HG03520 (cell line): ENCODE measurements around the gene TOP2B.

Experiments
- ATAC-seq: cut with Tn5 transposase; IDR thresholded peaks from one replicate; pipeline ENCODE4 v1.9.1; 2021; ENCODE audit warnings: mild to moderate bottlenecking, moderate library complexity; ENCODE audit not compliant: unreplicated experiment

Gene TOP2B

DNA sequence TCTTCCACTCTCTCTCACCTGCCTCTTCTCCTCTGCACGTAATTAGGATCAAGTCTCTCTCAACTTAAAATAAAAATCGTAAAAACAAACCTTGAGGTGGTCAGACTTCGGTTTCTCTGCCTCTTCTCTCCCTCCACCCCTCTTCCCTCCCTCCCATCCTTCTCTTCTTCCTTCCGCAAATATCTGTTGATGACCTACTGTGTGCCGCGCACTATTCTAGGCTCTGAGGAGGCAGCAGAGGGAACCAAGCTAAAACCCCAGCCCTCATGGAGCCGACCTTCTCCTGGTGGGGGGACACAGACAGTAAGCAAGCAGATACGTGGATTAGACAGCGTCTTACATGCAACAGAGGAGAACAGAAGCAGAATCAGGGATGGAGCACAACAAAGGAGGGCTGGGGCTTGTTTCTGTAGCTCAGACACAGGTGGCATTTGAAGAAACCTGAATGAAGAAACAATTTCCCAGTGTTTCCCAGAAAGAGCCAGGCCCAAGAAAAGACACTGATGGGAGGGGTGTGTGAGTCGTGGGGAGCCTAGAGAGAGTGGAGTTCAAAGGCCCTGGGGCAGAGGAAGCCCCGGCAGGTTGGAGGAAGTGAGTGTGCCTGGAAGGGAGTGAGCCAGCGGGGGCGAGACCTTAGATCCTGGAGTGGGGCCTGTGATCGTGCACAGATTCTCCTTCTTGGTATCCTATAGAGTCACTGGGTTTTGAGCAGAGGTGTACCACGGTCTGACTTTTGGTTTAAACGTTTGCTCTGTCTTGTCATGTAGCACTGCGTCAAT, 80.5 kb downstream of the TOP2B start:
- no peak for ATAC-seq

DNA sequence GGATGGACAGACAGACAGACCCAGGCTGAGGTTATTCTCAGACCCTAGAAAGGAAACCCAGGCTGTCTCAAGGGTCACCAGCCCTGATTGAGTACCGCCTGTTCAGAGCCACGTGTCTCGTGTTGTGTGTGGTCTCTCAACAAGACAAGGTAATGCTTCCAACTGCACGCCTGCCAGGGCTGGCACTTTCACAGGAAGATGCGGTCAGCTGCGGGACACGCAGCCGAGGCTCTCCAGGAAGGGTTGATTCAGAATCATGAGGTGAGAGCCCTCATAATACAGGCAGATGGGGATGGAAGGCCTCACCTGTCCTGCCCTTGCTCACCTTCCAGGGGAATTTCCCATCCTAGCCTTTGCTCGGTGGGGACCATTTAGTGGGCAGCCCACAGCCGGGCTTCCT, 81.4 kb downstream of the TOP2B start:
- no peak for ATAC-seq

DNA sequence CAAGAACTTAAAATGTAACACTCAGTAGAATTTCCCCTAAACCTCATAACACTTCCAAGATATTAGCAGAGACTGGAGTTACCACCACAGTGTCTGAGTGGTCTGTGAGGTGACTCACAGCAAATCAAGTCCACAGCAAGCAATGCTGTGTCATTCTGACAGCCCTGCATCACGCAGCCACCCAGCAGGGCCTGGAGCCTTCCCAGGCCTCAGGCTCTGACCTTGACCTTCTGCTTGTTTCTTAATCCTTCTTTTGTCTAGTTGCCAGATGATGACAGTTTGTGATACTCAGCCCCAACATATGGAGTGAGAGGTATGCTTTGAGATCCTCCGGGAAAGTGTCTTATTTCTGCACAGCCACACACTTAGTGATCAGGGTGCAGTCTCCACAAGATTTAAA, 82.5 kb downstream of the TOP2B start:
- no peak for ATAC-seq

DNA sequence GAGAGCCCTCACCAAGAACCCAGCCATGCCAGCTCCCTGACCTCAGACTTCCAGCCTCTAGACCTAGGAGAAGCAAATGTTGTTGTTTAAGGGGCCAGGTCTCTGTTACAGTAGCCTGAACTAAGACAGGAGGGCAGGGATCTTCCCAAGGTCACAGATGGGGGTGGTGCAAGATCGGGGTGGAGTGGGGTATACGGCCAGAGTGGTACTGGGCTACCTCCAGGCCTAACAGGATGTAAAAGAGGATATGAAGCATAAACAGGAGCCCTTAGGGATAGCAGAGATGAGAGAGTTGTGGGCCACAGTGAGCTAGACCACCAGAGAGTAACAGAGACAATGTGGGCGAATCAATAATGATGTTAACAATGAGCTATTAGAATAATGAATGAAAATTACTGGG, 82.9 kb downstream of the TOP2B start:
- no peak for ATAC-seq

DNA sequence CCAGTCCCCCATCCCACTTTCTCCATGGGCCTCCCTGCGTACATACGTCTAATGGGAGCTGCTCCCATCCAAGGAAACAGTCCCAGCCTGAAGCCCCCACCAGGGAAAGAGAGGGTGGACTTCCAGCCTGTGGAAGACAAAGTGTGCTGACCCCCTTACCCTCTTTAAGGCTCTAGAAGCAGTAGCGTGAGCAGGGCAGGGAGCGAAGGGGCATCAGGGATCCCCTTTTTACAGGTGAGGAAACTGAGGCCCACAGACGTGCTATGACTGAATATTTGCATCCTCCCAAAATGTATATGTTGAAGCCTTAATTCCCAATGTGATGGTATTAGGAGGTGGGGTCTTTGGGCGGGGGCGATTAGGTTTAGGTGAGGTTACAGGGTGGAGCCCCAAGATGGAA, 83.4 kb downstream of the TOP2B start:
- no peak for ATAC-seq

DNA sequence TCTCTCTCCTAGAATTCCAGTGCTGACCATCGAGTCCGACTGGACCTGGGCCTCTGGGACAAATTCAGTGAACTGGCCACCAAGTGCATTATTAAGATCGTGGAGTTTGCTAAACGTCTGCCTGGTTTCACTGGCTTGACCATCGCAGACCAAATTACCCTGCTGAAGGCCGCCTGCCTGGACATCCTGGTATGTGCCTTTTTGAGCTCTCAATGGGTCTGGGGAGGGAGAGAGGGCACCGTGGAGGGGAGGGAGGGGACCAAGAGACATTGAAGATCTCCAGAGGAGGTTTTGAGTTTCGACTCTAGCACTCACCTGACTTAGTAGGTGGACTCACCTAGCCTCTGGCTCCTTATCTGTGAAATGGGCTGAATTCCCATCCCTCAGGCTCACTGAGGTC, 84.2 kb downstream of the TOP2B start:
- ATAC-seq: no peak

DNA sequence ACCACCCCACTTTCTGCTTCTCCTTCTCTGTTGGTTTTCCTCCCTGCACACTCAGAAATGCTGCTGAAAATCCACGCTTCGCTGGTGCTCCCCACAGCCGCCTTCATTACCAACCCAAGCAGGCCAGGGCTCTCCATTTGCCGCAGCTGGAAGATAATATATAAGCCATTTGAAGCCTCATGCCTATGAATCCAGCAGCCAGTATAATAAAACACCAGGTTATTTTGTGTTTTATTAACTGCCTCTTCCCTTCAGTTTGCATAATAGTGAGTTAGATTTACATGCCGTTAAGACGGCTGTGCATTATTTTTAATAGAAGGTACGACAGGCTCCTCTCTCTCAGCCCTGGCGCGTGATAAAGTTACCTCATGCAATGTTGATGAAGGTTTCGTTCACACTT, 86.6 kb downstream of the TOP2B start:
- no peak for ATAC-seq

DNA sequence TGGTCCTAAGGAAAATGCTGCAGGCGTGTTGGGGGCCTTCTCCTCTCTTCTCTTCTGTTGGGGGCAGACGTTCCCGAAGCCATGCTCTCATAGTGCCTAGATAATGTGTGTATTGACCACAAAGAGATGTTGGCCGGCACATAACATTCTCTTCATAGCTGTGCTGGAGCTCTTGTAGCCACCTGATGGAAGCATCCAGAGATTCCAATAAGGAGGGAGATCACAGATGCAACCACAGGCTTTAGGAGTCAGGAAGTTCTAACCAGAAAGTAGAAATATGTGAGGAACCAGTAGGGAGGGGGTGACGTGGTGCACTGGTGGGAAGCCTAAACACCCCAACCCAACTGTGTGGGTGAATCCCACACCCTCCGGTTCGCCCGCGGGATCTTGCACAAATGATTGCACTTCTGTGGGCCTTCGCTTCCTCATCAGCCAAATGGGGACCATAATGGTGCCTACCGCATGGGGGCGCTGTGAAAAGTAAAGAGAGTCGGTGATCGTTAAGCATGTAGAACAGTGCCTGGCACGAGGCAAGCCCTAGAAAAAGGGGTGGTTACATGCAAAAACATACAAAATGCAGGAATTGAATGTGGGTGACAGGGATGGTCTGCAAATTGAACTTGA, 87.8 kb downstream of the TOP2B start:
- no peak for ATAC-seq

DNA sequence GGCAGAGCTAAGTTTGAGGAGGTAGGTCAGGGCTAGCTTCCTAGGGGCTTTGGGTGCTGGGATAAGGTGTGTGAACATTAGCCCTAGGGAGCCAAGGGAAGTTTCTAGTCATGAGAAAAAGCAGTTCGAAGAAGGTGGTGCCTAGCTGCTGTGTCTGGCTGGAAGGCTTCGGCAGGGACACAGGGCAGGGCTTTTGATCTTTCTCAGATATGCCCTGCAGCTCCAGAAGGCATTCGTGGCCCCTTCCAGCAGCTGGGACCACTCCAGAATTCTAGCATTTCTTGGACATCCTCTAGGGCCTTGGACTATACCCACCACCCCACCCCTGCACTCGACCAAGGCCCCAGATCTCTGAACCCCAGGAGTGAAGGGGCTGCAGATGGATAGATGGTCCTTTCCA, 88.6 kb downstream of the TOP2B start:
- no peak for ATAC-seq

DNA sequence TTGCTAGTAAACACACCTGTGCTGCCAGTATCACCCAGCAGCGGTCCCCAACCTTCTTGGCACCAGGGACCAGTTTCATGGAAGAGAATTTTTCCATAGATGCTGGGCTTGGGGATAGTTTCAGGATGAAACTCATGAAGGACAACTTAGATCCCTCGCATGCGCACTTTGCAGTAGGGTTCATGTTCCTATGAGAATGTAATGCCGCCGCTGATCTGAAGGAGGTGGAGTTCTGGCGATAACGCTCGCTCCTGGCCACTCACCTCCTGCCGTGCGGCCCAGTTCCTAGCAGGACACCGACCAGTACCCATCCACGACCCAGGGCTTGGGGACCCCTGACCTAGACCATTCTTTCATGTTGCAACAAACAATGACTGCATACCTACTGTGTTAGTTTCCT, 89.7 kb downstream of the TOP2B start:
- no peak for ATAC-seq

DNA sequence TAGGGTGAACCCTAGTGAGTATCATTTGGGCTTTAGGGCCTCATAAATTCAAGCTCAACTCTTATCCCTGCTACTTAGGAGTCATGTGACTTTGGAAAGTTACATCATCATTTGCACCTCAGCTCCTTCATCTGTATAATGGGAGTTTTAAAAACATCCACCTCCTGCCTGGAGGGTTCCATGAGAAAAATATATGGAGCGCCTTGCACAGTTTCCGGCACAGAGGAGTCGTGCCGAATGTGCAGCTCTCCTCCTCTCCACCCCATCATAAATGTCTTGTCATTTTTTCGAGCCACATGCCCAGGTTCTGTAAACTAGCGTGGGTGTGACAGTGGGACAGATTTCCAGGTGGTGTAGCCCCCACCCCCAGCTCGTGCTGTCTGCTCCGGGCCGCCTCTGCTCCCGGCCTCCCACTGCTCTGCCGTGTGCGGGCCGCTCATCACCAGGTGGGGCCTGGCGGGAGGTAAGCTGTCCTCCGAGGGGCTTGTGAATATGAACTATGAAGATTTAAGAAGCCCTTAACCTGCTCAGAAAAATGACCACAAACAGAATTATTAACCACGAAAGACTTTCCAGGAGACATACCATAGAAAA, 90.4 kb downstream of the TOP2B start:
- no peak for ATAC-seq

DNA sequence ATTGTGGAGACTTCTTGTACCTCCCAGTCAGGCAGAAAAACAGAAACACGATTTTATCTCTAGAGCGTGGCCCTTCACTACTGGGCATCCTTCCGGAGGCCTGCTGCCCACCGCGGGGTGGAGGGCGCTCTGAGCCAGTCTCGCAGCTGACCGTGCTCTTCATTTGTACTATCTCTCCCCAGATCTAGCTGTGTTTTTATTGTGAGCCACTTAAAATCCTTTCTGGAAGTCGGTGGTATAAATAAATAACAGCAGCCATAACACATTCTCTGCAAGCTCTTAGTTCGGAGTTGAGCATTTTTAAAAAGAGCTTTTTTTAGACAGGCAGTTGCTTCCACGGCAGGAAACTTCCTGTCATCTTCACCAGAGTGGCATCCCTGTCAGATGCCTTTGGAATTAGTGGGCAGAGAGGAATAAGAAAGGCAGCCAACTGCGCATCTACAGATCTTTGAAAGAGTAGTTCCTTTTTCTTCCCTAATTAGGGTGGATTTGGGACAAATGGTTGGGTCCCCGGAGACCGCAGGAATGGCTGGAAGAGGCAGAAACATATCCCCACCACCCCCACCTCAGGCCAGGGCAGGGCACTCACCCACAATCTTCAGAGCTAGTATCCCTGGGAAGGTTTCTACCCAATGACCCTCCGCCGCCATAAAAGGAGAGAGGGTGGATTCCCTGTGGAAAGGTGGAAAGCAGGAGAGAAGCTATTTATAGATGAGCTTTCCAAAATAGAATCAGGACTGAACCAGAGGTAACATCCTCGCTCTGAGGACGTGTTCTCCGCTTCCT, 91.1 kb downstream of the TOP2B start:
- ATAC-seq: no peak

DNA sequence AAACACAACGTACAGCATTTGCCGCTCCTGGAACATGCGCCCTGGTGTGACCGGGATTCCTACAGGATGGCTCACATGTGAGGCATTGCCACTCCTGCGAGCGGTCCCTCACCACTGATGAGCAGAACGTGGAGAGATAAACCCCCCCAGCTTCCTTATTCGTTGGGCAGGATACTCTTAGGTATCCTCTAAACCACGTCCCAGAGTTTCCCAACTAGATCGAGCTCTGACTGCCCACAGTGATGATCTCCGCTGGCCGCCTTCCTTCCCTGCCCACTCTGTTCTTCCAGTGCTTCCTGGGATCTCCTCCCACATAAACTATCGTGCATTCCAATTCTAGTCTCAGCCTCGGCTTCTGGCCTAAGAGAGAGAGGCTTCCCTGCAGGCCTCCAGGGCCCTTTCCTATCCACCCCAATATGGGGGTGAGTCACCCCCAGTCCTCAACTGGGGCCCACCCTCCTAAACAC, 91.8 kb downstream of the TOP2B start:
- ATAC-seq: no peak

DNA sequence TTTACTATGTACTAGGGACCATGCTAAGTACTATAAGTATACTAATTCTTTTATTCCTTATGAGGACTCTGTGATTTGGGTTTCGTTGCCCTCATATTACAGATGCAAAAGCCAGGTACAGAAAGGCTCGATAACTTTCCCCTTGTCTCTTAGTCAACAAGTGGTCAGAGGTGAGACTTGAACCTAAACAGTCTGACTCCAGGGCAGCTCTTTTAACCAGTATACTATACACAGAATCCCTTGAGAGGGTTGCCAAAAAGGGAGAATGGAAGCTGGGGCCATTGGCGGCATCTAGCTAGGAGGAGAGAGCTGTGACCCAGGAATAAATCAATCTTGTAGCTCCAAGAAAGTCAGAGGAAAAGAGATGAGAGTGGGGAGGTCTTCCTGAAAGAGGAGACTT, 92.4 kb downstream of the TOP2B start:
- ATAC-seq: no peak

DNA sequence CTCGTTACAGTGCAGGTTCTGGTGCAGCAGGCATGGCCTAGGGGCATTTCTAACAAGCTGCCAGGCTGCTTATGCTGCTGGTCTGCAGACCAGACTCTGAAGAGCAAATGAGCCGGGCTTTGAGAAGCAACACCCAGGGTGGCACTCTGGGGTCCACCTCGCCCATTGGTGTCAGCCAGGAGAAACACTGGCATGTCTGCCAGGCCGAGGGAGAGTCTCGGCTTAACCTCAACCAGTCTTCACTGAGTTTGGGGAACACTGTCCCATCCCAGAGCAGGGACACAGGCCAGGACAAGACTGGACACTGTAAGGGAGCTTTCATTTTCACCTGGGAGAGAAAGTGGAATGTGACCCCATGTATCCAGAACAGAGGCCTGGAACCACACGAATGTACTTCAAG, 93.4 kb downstream of the TOP2B start:
- no peak for ATAC-seq

DNA sequence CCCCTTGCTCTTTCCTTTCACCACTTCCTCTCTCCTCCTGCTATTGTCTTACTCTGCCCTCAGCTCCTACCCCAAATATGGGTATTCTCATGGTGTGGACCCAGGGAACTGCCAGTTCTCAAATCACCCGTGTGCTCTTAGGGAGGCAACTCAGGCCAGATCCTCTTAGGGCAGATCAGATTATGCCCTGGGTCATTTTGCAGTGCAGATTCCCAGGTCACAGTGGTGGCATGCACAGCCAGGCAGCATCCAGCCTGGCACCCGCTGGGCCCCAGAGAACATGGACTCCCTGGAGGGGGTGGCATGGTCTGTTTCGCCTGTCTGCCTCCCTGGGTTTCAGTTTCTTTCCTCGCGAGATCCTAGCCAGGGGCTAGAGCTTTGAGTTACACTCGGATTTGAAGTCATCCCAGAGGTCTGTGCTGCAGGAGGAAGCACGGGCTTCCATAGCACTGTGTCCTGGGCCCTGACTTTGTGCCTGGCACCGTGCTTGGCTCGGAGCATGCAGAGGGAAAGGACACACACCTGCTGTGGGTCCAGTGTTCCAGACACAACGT, 96.1 kb downstream of the TOP2B start:
- no peak for ATAC-seq

DNA sequence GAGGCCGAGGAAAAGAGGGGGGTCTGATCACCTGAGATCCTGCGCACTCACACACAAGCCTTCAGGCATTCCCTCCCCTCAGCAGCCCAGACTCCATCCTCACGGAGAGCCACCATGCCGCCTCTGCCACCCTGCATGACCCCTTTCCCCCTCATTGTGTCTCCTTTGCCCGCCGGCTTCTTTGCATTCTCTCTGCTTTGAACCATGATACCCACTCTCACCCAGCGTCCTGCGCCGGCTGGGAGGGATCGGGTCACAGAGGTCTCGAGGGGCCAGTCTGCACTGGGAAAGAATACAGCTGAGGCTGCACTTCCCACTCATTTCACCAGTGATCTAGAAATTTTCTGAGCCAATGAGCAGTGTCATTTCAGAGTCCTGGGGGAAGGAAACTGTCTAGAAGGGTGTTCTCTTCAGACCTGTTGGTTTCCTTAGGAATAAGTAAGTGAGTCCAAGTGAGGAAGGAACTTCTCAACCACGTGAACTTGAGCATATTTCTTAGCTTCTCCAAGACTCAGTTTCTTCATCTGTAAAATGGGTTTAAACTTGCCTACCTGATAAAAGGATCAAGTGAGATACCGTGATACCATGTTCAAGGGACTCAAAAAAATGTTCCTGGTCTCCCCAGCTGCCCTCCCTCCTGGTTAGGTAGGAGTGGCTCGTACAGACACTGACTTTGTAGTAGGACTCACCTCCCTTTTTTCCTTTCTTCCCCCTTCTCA, 96.7 kb downstream of the TOP2B start:
- no peak for ATAC-seq

DNA sequence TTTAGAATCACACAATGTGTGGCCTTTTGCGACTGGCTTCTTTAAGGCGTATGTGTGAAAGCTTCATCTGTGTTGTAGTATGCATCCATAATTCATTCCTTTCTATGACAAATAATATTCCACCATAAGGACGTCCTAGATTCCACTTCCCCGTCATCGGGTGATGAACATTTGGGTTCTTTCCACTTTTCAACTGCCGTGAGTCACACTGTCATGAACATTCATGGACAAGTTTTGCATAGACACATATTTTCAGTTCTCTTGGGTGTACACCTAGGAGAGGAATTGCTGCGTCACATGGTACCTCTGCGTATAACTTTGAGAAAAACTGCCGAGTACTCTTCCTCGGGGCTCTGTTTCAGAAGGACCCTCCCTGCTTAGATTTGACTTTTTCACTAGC, 97.3 kb downstream of the TOP2B start:
- no peak for ATAC-seq

DNA sequence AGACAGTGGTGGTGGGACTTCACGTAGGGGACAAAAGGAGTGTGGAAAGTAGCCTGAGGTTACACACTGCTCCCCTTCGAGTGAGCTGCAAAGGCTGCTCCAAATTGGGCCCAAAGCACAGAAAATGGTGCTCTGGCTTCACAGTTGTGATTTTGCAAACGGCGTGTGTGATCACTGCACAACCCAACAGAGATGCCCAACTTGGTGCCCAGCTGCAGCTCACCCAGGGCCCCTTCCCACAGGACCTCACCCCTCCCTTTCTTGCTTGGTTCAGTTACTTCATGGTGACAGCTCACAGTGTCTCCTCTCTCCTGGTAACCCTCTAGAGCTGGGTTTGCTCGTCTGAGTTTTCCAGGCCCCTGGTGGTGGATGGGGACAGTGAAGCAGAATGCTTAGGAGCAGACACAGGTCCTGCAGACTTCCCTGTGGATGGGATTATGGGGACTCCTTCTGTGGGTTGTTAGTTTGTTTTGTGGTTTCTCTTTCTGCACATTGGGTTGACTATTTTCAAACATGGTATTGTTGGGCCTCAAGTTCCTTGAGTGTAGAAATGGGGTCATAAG, 98.3 kb downstream of the TOP2B start:
- ATAC-seq: no peak

DNA sequence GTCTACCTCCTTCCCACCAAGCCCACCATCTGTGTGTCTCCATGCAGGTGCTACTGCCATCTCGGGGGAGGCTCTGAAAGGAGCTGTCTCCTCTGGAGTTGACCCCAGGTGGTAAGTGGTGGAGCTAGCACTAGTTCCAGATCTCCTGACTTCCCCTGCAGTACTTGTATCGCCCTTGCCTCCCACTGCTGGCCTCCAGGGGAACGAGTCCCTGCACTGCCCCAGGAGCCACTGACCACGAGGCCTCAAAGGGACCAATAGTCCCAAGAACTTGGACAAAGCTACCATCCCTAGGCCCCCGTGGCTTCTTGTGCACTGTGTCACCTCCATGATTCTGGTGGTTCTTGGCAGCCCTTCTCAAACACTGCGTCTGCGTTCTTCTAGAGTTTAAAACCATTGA, 98.9 kb downstream of the TOP2B start:
- no peak for ATAC-seq
